ENCODE data around the gene PCCA. TPM values are rescaled to one million over a fixed set of nuclear protein-coding genes. Genes with fewer than 3 reads are reported as not detected.

The PCCA gene
- total RNA-seq, 4 donors from 2014 or later: 29.5 to 55.5 (median 38.3) TPM

GRCh38 chr13:100502446-100502845 is 413.6 kb downstream of the PCCA start:
- Histone ChIP-seq H3K36me3 (no peaks in the 10 kb centered on the region), H3K9me3 (no peaks in the 10 kb centered on the region), H3K27ac (no peak overlapping the region), H3K4me1 (no peaks in the 10 kb centered on the region), H3K4me3 (no peak overlapping the region), H3K27me3 (no peaks in the 10 kb centered on the region)
- TF ChIP-seq POLR2A (IDR thresholded peaks at IDR 0.05) (no peak), CTCF (IDR thresholded peaks at IDR 0.05) (no peak), EP300 (IDR thresholded peaks at IDR 0.05) (no peak)
- 70 to 72% methylated on average over 2 of the region's 2 CpGs for WGBS, 2 donors
- no peak for DNase-seq (ENCODE audit: low spot score in 2 of 2)

GRCh38 chr13:100503622-100504021 is 414.7 kb downstream of the PCCA start:
- no peaks in the 10 kb centered on the region for H3K36me3 ChIP-seq
- 93 to 99% methylated on average over 3 of the region's 3 CpGs for WGBS, 2 donors
- no peak overlapping the region for H3K4me3 ChIP-seq
- no peak for DNase-seq (ENCODE audit: low spot score in 2 of 2)
- H3K4me1 ChIP-seq: no peaks in the 10 kb centered on the region
- no peak overlapping the region for H3K27ac ChIP-seq
- H3K9me3 ChIP-seq: no peaks in the 10 kb centered on the region
- H3K27me3 ChIP-seq: no peaks in the 10 kb centered on the region
- TF ChIP-seq CTCF (IDR thresholded peaks at IDR 0.05): no peak

- no peaks in the 10 kb centered on the region for H3K9me3 ChIP-seq
- no peaks in the 10 kb centered on the region for H3K36me3 ChIP-seq
- no peak overlapping the region for H3K27ac ChIP-seq
- 87 to 88% methylated on average over 15 of the region's 15 CpGs for WGBS, 2 donors
- no peaks in the 10 kb centered on the region for H3K4me1 ChIP-seq
- H3K27me3 ChIP-seq: no peaks in the 10 kb centered on the region
- no peak for TF ChIP-seq POLR2A (IDR thresholded peaks at IDR 0.05)
- TF ChIP-seq CTCF (IDR thresholded peaks at IDR 0.05): no peak
- TF ChIP-seq EP300 (IDR thresholded peaks at IDR 0.05): no peak
- no peak overlapping the region for H3K4me3 ChIP-seq
- no peak for DNase-seq (ENCODE audit: low spot score in 2 of 2)
Observed at GRCh38 chr13:100506154-100506553, 417.3 kb downstream of the PCCA start.

- 88% methylated on average over 9 of the region's 9 CpGs for WGBS, 2 donors
- Histone ChIP-seq H3K4me1 (no peaks in the 10 kb centered on the region), H3K4me3 (no peak overlapping the region), H3K27ac (no peak overlapping the region), H3K27me3 (no peaks in the 10 kb centered on the region), H3K36me3 (no peaks in the 10 kb centered on the region), H3K9me3 (no peaks in the 10 kb centered on the region)
- TF ChIP-seq EP300 (IDR thresholded peaks at IDR 0.05): no peak
- no peak for TF ChIP-seq CTCF (IDR thresholded peaks at IDR 0.05)
- TF ChIP-seq POLR2A (IDR thresholded peaks at IDR 0.05): no peak
- no peak for DNase-seq (ENCODE audit: low spot score in 2 of 2)
Observed at GRCh38 chr13:100506600-100507422, 417.9 kb downstream of the PCCA start.

GRCh38 chr13:100508455-100508854 is 419.6 kb downstream of the PCCA start:
- no peaks in the 10 kb centered on the region for H3K27me3 ChIP-seq
- H3K36me3 ChIP-seq: no peaks in the 10 kb centered on the region
- H3K4me1 ChIP-seq: peaks cover 0 to 3% (median 0%) of the 10 kb centered on the region in 4 donors
- H3K4me3 ChIP-seq: no peak overlapping the region
- TF ChIP-seq CTCF (IDR thresholded peaks at IDR 0.05) (no peak), EP300 (IDR thresholded peaks at IDR 0.05) (no peak), POLR2A (IDR thresholded peaks at IDR 0.05) (no peak)
- no peak overlapping the region for H3K27ac ChIP-seq
- no peak for DNase-seq (ENCODE audit: low spot score in 2 of 2)
- 87 to 91% methylated on average over 6 of the region's 6 CpGs for WGBS, 2 donors
- H3K9me3 ChIP-seq: no peaks in the 10 kb centered on the region

Measured in tibial nerve (tissue), 4 donors.